Neural cell (in vitro differentiated cells): ENCODE measurements around the gene PHF2. TPM values are rescaled to one million over a fixed set of nuclear protein-coding genes. Genes with fewer than 3 reads are reported as not detected.

Source experiments
- H2AFZ ChIP-seq: fragments of 200-600, 300-800 bp; sonication (generic), shearing (Covaris generic); 2 replicates; pipeline ENCODE4 v1.6.0; 2014; ENCODE audit warnings: low read depth, mild to moderate bottlenecking, antibody characterized with exemption, low read length, moderate library complexity
- H3F3A ChIP-seq: fragments of 200-600 bp; shearing (Covaris generic); 2 replicates; pipeline ENCODE4 v1.6.1; 2016; ENCODE audit warnings: mild to moderate bottlenecking, moderate library complexity, mixed read lengths, antibody characterized with exemption, low read length; ENCODE audit not compliant: insufficient read depth, poor library complexity, severe bottlenecking
- H3K27ac ChIP-seq: fragments of 200-600, 300-800 bp; sonication (generic), shearing (Covaris generic); 2 replicates; pipeline ENCODE4 v1.5.1; 2014; ENCODE audit warnings: mild to moderate bottlenecking, low read length, moderate library complexity
- H3K27me3 ChIP-seq: fragments of 300-800, 200-600 bp; sonication (generic), shearing (Covaris generic); 2 replicates; pipeline ENCODE4 v1.6.0; 2014; ENCODE audit warnings: mild to moderate bottlenecking, low read depth, low read length, moderate library complexity; ENCODE audit not compliant: insufficient read depth
- H3K36me3 ChIP-seq: fragments of 300-800, 200-600 bp; sonication (generic), shearing (Covaris generic); 2 replicates; pipeline ENCODE4 v1.5.1; 2014; ENCODE audit warnings: mild to moderate bottlenecking, antibody characterized with exemption, low read length, moderate library complexity; ENCODE audit not compliant: insufficient read depth
- H3K4me2 ChIP-seq: fragments of 300-800, 200-600 bp; sonication (generic), shearing (Covaris generic); 2 replicates; pipeline ENCODE4 v1.6.0; 2014; ENCODE audit warnings: mild to moderate bottlenecking, low read length
- H3K4me3 ChIP-seq: fragments of 300-800, 200-600 bp; sonication (generic), shearing (Covaris generic); 2 replicates; pipeline ENCODE4 v1.5.1; 2014; ENCODE audit warnings: mild to moderate bottlenecking, low read length, moderate library complexity
- H3K79me2 ChIP-seq: fragments of 200-600 bp; shearing (Covaris generic); replicated peaks from 2 replicates; pipeline ENCODE4 v1.6.0; 2014; ENCODE audit warnings: mild to moderate bottlenecking, low read length, moderate library complexity; ENCODE audit not compliant: insufficient read depth
- H3K9ac ChIP-seq: fragments of 300-800, 200-600 bp; sonication (generic), shearing (Covaris generic); 2 replicates; pipeline ENCODE4 v1.6.1; 2016; ENCODE audit warnings: mild to moderate bottlenecking, low read length, mixed read lengths
- H3K9me2 ChIP-seq: fragments of 200-600 bp; shearing (Covaris generic); 2 replicates; pipeline ENCODE4 v1.6.1; 2016; ENCODE audit warnings: mild to moderate bottlenecking, low read length, mixed read lengths; ENCODE audit not compliant: insufficient read depth
- H3K9me3 ChIP-seq: fragments of 200-600, 300-800 bp; sonication (generic), shearing (Covaris generic); 2 replicates; pipeline ENCODE4 v1.6.1; 2016; ENCODE audit warnings: mild to moderate bottlenecking, mixed run types, low read length, moderate library complexity, mixed read lengths
- H4K20me1 ChIP-seq: fragments of 200-600 bp; shearing (Covaris generic); 2 replicates; pipeline ENCODE4 v1.6.1; 2016; ENCODE audit warnings: mild to moderate bottlenecking, mixed run types; ENCODE audit not compliant: insufficient read depth
- CTCF ChIP-seq: fragments of 450-650 bp; IDR thresholded peaks from 2 replicates; pipeline ENCODE4 v1.5.1; 2014; ENCODE audit warnings: antibody characterized with exemption, mild to moderate bottlenecking, moderate library complexity; ENCODE audit not compliant: poor library complexity, severe bottlenecking
- EP300 ChIP-seq: fragments of 450-650 bp; conservative IDR thresholded peaks from 2 replicates; pipeline ENCODE4 v1.6.1; 2014; ENCODE audit warnings: antibody characterized with exemption, mild to moderate bottlenecking, moderate library complexity; ENCODE audit not compliant: poor library complexity, severe bottlenecking
- EZH2 ChIP-seq: fragments of 200-600, 300-800 bp; shearing (Covaris generic), sonication (generic); IDR thresholded peaks from 2 replicates; pipeline ENCODE4 v1.6.1; 2014; ENCODE audit warnings: antibody characterized with exemption, low read length, borderline replicate concordance, mild to moderate bottlenecking; ENCODE audit not compliant: insufficient read depth, poor library complexity, severe bottlenecking
- MXI1 ChIP-seq: fragments of 450-650 bp; conservative IDR thresholded peaks from 2 replicates; pipeline ENCODE4 v1.6.1; 2014; ENCODE audit warnings: antibody characterized with exemption, mild to moderate bottlenecking; ENCODE audit not compliant: poor library complexity, severe bottlenecking
- POLR2AphosphoS5 ChIP-seq: IDR thresholded peaks from 2 replicates; pipeline ENCODE4 v1.6.1; 2012
- RAD21 ChIP-seq: fragments of 450-650 bp; conservative IDR thresholded peaks from 2 replicates; pipeline ENCODE4 v1.6.1; 2014; ENCODE audit warnings: antibody characterized with exemption, mild to moderate bottlenecking, moderate library complexity
- REST ChIP-seq: IDR thresholded peaks from 2 replicates; pipeline ENCODE4 v1.6.1; 2012; ENCODE audit warnings: borderline replicate concordance
- SMC3 ChIP-seq: fragments of 450-650 bp; conservative IDR thresholded peaks from 2 replicates; pipeline ENCODE4 v1.6.1; 2014; ENCODE audit warnings: antibody characterized with exemption, mild to moderate bottlenecking, moderate library complexity; ENCODE audit not compliant: poor library complexity
- TAF1 ChIP-seq: IDR thresholded peaks from 2 replicates; pipeline ENCODE4 v1.6.1; 2012; ENCODE audit warnings: low read depth
- polyA plus RNA-seq: library from polyadenylated mRNA; depleted of rRNA; stranded (reverse); fragments of >200 nt; gene quantifications from 2 replicates; pipeline ENCODE4 v1.2.3, GENCODE V29; 2014

PHF2 gene
- polyA plus RNA-seq, 1 donor from 2014 or later, result 42.4 TPM

GRCh38 chr9:93652604-93653592 is 76.5 kb downstream of the PHF2 start (continued):
- no peak for TF ChIP-seq EP300

GRCh38 chr9:93653760-93654159 is 77.4 kb downstream of the PHF2 start:
- Histone ChIP-seq H3K27me3 (no peaks in the 10 kb centered on the region), H3K9me3 (no peaks in the 10 kb centered on the region), H3K36me3 (no peaks in the 10 kb centered on the region), H2AFZ (no peak overlapping the region), H3K9ac (no peak overlapping the region), H3K4me3 (no peak overlapping the region), H3K9me2 (no peaks in the 10 kb centered on the region), H3K79me2 (no peaks in the 10 kb centered on the region), H3F3A (no peaks in the 10 kb centered on the region), H3K4me2 (no peak overlapping the region), H4K20me1 (no peaks in the 10 kb centered on the region), H3K27ac (no peak overlapping the region)
- TF ChIP-seq TAF1 (no peak), RAD21 (no peak)

- Histone ChIP-seq H3K9ac (no peak overlapping the region), H3K79me2 (no peaks in the 10 kb centered on the region), H3K27ac (no peak overlapping the region), H2AFZ (no peak overlapping the region), H4K20me1 (no peaks in the 10 kb centered on the region), H3K4me3 (no peak overlapping the region), H3K27me3 (no peaks in the 10 kb centered on the region), H3F3A (no peaks in the 10 kb centered on the region), H3K9me2 (no peaks in the 10 kb centered on the region), H3K9me3 (no peaks in the 10 kb centered on the region), H3K4me2 (no peak overlapping the region), H3K36me3 (no peaks in the 10 kb centered on the region)
- TF ChIP-seq EZH2, result no peak
- TF ChIP-seq CTCF, result no peak
- no peak for TF ChIP-seq RAD21
- no peak for TF ChIP-seq TAF1
These were observed 78.1 kb downstream of the PHF2 start for GRCh38 chr9:93654351-93654961.

- H3K9me3 ChIP-seq, result no peaks in the 10 kb centered on the region
- no peaks in the 10 kb centered on the region for H4K20me1 ChIP-seq
- no peaks in the 10 kb centered on the region for H3K79me2 ChIP-seq
- H3K9me2 ChIP-seq, result no peaks in the 10 kb centered on the region
- no peaks in the 10 kb centered on the region for H3K36me3 ChIP-seq
- no peak overlapping the region for H3K9ac ChIP-seq
- H3K4me2 ChIP-seq, result no peak overlapping the region
- no peaks in the 10 kb centered on the region for H3F3A ChIP-seq
- H3K27me3 ChIP-seq, result no peaks in the 10 kb centered on the region
- H2AFZ ChIP-seq, result no peak overlapping the region
- TF ChIP-seq EZH2 (no peak), POLR2AphosphoS5 (no peak), SMC3 (no peak), EP300 (no peak), TAF1 (no peak), RAD21 (no peak), MXI1 (no peak), REST (no peak), CTCF (no peak)
- H3K27ac ChIP-seq, result no peak overlapping the region
- no peak overlapping the region for H3K4me3 ChIP-seq
These were observed 79.4 kb downstream of the PHF2 start for GRCh38 chr9:93655621-93656425.
